ENCODE results near the gene VAMP1.
"Not testable (repeated sequence)": the region's sequence is repeated elsewhere in the genome, so short reads cannot be mapped to it uniquely, and the experiment has no call there.

The VAMP1 gene

DNA sequence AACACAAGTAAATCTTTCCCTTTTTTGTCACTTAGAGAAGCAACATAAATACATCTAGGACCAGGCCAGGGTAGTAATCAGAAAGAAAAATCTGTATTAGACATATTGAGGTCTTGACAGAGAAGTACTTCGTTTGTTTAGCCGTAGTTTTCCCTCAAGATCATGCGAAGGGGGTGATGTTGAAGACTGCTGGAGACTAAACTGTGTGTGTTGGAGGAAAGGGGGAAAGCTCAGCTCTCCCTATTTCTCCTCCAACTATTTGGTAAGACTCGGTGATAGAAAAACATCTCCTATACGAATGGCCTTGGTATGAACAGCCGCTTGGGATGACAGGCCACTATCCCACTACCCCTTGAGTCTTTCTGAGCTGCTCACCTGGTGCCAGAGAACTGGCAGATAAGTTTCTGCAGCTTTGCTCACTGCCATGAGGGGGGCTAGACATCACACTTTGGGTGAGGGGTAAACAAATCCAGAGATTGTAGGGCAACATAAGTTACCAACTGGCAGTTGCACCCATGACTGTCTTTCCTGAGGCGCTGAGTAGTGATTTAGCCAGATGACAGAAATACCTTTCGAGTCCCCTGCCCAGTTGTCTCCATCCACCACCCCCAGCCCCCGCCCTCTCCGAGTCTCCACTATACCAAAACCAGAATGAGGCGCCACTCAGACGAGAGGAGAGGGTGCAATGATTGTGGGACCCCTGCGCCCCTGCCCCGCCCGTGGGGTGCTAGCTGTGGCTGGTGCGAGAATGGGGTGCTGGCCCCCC lies 685 bp downstream of the VAMP1 start:
- DNase-seq (ENCODE audit: low read depth), result no peak

DNA sequence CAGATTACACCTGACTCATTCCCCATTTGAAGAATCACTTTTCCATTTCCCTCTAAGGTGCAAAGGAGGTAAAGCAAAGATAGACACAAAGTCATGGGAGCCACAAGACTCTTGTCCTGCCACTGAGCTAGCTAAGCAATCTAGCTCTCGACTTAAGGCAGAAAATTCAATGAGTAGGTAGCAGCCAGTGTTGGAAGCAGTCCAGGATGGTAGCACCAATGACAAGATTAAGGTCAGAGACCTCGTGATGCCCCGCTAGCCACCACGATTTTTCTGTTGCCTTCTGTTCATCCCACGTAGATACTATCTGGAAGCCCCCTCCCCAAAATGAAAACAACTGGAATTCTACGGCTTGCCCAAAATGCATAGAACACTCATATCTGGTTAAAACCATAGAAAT lies 1.4 kb downstream of the VAMP1 start:
- DNase-seq (ENCODE audit: low read depth), result no peak

DNA sequence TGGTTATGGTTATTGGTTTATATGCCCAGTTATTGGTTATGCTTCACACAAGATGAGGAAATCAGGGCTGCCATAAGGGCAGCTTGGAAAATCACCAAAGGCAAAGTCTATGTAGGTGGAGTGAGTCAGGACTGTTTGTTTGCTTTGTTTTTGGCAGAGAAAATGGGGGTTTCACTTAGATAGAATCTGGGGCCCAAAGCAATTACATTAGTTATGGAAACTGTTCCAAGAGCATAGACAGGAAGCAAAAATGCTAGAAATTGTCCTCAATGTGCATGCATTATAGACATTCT lies 2.2 kb downstream of the VAMP1 start:
- no peak for DNase-seq (ENCODE audit: low read depth)

DNA sequence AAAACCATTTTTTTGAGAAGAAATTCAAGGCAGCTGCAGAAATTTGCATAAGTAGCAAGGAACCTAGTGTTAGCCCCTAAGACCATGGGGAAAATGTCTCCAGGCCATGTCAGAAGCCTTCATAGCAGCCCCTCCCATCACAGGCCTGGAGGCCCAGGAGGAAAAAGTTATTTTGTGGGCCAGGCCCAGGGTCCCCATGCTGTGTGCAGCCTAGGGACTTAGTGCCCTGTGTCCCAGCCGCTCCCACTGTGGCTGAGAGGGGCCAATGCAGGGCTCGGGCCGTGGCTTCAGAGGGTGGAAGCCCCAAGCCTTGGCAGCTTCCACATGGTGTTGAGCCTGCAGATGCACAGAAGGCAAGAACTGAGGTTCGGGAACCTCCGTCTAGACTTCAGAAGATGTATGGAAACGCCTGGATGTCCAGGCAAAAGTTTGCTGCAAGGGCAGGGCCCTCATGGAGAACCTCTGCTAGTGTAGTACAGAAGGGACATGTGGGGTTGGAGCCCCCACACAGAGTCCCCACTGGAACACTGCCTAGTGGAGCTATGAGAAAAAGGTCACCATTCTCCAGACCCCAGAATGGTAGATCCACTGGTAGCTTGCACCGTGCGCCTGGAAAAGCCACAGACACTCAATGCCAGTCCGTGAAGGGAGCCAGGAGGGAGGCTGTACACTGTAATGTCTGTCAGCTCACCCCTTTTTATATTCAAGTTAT lies 2.8 kb downstream of the VAMP1 start:
- not testable (repeated sequence) for DNase-seq (ENCODE audit: low read depth)

DNA sequence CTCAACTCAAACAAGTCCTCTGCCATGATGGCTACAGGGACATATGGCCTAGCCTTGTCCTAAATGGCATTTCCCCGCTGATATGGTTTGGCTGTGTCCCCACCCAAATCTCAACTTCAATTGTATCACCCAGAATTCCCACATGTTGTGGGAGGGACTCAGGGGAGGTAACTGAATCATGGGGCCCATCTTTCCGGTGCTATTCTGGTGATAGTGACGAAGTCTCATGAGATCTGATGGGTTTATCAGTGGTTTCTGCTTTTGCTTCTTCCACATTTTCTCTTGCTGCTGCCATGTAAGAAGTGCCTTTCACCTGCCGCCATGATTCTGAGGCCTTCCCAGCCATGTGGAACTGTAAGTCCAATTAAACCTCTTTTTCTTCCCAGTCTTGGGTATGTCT lies 3.7 kb downstream of the VAMP1 start:
- DNase-seq (ENCODE audit: low read depth), result not testable (repeated sequence)

DNA sequence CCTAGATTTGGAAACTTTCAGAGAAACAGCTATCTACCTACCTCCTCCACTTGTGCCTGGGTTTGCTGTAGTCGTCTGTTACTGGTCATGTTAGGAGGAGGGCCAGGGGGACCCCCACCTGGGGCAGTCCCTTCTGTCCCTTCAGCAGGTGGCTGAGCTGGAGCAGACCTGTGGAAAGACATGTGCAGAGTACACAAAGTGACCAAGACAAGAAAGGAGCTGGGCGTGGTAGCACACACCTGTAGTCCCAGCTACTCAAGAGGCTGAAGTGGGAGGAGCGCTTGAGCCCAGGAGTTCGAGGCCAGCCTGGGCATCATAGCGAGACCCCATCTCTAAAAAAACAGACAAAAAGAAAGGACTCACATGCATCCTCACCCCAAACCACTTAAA lies 4.3 kb downstream of the VAMP1 start:
- DNase-seq (ENCODE audit: low read depth), result no peak

DNA sequence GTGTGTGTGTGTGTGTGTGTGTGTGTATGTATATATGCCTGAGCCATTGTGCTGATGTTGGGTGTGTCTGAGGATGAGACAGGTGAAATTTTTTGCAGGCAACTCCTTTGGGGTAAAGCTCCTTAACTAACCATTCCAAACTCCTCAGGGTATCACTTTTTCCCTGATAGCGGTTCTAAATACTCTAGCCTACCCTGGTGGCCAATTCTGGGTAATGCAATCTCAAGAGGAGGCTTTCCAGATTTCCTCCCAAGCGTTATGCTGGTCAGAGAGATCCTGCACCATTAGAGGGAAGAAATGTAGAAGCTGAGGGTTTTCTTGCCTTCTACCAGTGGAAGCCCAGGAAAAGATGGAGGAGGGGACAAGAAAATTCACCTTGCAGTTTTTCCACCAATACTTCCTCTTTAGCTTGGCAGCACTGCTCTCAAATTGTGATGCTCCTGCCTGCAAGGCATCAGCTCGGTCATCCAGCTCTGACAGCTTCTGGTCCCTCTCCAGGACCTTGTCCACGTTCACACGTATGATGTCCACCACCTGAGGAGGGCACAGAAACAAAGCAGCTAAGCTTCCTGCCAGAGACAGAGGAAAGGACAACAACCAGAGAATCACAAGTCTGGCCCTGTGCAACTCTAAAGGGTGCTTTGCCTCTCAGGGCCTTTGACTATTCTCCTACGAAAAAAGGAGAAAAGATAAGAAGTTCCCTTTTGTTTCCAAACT lies 4.9 kb downstream of the VAMP1 start:
- DNase-seq (ENCODE audit: low read depth), result peak; percentile 24

DNA sequence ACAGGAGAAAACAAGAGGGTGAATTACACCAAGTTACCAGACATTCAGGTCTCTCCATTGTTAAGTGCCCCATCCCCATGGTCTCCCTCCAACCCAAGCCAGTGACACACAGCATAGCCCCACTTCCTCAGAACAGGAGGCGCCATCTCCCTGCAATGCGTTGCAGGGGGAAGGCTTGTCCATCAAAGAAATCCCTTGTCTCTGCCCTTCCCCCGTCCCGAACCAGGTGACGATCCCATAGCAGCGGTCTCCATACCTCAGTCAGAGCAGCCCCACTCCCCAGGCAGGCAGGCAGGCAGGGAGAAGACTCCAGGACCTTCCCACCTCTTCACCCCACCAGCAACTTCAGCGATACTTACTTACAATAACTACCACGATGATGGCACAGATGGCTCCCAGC lies 5.9 kb downstream of the VAMP1 start:
- no peak for DNase-seq (ENCODE audit: low read depth)

DNA sequence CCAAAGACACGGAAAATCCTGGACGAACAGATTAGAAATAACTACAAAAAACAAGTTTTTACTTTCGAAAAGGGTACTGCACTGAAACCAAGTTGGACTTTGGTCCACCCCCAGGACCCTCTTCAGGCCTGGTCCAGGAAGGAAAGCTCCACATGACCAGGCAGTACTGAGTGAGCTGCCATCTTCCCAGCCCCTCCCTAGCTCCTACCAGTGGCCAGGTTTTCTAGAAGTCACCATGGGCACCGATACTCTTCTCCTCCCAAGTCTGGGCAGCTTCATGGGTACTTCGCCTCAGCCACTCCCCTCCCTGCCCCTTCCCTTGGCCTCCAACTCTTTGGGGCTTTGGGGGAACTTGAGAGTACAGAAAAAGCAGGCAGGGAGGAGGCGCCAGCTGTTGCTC lies 6.6 kb downstream of the VAMP1 start:
- no peak for DNase-seq (ENCODE audit: low read depth)

DNA sequence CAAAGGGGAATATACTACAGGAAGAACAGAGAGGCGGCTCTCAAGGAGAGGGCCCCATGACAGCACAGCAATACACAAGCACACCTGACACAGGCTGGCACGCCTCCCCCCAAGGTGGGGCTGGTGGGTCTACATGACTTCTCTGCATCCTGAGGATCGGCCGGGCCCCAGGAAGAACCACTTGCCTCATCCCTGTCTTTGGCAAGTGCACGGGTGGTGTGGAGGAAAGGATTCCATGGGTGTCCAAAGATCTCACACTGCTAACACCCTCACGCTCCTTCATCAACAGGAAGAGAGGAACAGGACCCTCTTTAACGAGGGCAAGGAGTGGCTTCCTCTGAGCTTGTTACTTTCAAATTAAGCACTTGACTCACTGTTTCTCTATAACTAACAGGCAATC lies 7.3 kb downstream of the VAMP1 start:
- DNase-seq (ENCODE audit: low read depth), result no peak

DNA sequence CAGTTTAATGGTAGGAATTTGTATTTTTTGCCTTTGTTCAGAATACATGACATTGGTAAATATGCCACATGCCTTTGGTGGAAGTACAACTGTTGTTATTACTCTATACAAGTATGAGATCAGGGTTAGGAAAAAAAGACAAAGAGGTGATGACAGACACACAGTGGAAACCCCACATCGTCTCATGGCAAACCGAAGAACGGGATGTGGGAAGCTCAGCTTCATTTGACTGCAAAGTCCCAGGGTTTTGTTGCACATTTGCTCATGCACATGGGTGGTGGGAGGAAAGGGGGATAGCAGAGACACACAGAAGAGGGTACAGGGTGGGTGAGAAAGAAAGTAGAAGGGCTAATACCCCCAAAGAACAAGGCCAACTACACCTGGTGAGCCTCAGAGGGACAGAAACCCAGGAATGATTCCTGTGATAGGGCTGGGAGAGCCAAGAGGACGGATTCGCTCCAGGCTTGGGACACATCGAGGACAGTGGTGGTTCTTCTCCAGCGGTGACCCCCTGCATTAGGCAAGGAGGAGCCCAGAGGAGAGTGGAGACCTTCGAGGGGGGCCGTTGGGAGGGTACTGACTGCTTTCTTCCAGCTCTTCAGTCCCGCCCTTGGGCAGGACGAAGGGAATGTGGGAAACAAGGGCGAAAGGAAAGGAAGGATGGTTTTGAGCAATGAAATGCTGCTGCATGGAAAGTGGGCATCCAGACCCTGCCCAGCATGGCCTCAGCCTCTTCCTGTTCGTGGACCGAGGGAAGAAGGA lies 8.1 kb downstream of the VAMP1 start:
- no peak for DNase-seq (ENCODE audit: low read depth)

DNA sequence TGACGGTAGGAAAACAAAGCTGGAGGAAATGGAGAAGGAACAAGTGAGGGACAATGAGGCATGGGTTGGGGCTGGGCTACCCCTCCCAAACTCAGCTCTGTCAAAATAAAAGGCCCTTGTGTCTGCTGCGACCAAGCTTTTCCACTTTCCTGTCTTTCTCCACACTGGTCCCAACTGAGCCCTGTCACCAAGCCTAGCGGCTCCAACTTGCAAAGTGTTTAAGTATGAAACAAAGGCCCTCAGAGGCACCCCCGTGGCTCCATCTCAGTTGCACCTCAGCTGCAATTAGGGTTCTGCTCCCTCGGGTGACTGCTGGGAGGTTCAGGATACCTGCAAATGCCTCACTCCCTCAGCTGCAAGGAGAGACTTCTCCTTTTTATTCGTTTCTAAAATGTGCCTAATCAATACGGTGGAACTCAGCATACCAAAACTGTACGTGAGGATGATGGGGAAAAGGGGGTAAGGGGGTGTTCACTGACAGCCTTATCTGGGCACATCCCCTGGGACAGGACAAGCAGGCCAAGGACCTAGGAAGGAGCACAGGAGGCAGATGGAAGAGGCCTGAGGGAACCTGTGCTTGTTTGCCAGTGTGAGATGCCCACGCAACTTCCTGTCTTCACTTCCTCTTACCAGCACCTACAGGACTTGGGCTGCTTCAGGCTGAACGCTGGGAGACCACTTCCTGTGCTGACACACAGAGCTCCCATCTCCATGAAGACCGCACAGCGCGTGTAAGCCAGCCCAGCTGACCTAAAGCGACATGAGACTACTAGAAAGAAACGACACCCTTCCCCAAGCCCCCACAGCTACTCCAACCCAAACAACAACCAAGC lies 8.9 kb downstream of the VAMP1 start:
- no peak for DNase-seq (ENCODE audit: low read depth)

DNA sequence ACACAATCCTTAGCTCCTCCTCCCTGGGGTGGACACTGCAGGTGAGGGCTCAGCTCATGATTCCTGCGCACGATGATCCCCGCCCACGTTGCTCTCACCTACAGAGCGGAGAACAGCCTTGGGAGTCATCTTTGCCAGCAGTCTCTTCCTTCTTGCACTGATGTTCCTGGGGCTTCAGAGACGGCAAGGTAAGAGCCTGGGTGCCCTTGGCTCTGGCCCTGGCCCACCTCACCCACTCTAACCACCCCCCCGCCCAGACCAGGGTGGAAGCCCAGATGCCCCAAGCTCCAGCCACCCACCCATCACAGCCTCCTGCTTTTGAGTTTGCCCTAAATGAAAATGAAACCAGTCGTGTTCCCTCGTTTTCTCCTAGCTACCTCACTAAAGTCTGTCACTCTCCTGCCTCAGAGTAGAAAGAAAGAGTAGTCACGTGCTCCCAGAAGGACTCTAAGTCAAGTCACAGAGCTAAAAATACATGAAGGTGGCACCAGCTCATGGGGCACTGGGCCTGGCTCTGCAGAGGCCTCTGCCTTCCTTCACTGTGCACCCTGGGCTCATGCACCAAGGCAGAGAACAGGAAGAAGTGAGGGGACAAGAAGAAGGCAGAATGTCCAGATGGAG lies 9.6 kb downstream of the VAMP1 start:
- DNase-seq (ENCODE audit: low read depth), result no peak

DNA sequence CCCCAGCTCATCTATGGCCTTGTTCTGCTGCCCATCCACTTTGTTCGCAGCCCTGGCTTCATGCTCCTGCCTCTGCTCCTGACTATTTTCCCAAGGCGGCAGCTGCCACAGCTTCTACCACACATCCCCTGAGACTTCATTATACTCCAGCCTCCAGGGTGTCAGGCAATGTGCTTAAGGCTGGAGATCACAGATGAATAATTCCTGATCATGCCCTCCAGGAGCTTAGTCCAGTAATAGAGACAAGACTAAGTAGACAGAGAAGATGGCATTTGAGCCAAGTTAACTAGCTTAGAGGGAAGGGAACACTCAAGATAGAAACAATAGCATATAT lies 11.5 kb downstream of the VAMP1 start:
- no peak for DNase-seq (ENCODE audit: low read depth)

DNA sequence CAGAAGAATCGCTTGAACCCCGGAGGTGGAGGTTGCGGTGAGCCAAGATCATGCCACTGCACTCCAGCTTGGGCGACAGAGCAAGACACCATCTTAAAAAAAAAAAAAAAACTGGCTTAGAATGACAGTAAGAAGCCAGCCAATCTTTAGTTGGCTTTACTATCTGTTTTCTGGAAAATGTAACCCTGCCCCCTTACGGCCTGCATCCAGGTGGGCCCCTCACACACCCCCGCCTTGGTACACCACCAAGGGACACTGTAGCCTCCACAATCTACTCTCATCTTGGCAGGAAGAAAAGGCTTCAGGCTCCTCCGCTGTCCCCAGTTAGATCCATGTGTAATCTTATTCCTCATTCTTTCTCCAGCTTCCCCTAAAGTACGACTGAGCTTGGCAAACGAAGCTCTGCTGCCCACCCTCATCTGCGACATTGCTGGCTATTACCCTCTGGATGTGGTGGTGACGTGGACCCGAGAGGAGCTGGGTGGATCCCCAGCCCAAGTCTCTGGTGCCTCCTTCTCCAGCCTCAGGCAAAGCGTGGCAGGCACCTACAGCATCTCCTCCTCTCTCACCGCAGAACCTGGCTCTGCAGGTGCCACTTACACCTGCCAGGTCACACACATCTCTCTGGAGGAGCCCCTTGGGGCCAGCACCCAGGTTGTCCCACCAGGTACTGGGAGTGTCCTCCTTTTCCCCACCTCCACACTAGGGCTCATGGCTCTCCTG lies 12.0 kb downstream of the VAMP1 start:
- DNase-seq (ENCODE audit: low read depth), result no peak

DNA sequence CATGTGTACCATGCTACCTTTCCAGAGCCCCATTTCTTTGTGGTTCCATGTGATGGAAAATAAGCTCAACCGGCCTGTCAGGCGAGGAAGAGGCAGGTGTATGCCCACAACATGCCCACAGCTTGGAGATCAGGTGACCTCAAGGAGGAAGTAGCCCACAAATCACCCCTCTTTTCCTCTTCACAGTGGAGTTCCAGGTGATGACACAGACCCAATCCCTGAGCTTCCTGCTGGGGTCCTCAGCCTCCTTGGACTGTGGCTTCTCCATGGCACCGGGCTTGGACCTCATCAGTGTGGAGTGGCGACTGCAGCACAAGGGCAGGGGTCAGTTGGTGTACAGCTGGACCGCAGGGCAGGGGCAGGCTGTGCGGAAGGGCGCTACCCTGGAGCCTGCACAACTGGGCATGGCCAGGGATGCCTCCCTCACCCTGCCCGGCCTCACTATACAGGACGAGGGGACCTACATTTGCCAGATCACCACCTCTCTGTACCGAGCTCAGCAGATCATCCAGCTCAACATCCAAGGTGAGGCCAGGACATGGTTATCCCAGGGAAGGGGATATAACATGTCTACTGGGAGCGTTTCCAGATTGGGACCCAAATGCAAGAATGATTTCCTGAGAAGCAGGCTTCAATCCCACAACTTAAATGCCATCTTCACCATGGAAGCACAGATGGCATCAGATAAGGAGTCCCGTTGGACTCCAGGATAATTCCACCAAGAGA lies 13.1 kb downstream of the VAMP1 start:
- DNase-seq (ENCODE audit: low read depth), result no peak

DNA sequence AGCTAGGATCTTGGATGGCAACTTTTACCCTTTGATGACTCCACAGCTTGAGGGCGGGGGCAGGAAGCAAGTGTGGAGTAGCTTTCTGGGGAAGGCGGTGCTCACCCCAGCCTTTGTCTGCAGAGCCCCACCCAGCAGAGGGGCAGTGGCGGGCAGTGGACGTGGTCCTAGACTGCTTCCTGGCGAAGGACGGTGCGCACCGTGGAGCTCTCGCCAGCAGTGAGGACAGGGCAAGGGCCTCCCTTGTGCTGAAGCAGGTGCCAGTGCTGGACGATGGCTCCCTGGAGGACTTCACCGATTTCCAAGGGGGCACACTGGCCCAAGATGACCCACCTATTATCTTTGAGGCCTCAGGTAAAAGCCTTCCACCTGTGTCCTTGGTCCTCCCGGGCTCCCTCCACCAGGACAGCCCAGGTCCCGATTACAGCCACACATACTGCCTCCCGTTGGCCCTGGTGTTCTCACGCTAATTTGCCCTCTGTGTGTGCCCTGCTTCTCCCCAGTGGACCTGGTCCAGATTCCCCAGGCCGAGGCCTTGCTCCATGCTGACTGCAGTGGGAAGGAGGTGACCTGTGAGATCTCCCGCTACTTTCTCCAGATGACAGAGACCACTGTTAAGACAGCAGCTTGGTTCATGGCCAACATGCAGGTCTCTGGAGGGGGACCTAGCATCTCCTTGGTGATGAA lies 17.4 kb downstream of the VAMP1 start:
- no peak for DNase-seq (ENCODE audit: low read depth)

DNA sequence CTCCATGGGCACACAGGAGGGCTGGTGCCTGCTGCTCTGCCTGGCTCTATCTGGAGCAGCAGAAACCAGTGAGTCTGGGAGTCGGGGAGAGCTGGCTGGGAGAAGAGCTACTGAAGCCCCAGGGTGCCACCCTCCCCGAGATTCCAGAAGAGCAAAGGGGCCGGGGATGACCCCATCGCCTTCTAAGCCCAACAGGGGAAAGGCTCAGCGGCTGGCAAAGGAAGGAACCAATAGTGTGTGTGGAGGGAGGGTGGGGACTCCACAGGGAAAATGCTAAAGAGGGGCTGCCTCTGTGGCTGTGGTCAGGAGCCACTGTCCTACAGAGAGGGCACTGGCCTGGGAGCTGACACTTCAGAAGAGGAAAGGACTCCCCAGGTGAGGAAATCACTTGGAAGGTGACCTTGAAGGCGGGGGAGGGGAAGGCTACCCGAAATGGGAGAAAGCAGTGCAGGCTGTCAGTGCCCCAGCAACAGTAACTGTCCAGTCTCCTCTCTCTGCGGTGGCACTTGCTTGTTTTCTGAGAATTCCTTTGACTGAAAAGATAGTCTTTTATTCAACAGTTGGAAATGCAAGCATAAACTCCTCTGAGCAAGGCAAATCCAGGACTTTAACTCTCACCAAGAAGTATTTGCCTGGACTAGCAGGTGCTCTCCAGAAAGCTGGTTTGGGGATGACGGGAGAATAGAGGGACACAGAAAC lies 18.1 kb downstream of the VAMP1 start:
- DNase-seq (ENCODE audit: low read depth), result no peak

Data from non-pigmented ciliary epithelial cell (primary cell).